Astrocyte of the hippocampus (primary cell): ENCODE data around the gene CIDEC.
"Not testable (repeated sequence)": the region's sequence is repeated elsewhere in the genome, so short reads cannot be mapped to it uniquely, and the experiment has no call there.

Source experiments
- DNase-seq: peaks from one replicate; pipeline ENCODE4 v3.0.0; 2011; ENCODE audit warnings: low read depth, low spot score

The CIDEC gene

GRCh38 chr3:9847870-9848269 is 32.2 kb downstream of the CIDEC start:
- DNase-seq = not testable (repeated sequence)

- no peak for DNase-seq
These were observed 33.0 kb downstream of the CIDEC start for GRCh38 chr3:9846931-9847488.

- no peak for DNase-seq
These were observed 33.8 kb downstream of the CIDEC start for GRCh38 chr3:9846231-9846630.

GRCh38 chr3:9843715-9844438 is 36.2 kb downstream of the CIDEC start, which contains the start of gene RPUSD3:
TSS of gene RPUSD3 (minus strand) at chr3:9844008. CDS start at chr3:9843990, 18 bp downstream.
- DNase-seq = peak; percentile 99

- no peak for DNase-seq
These were observed 39.0 kb downstream of the CIDEC start for GRCh38 chr3:9841015-9841414.

- no peak for DNase-seq
These were observed 41.2 kb downstream of the CIDEC start for GRCh38 chr3:9838856-9839255.

GRCh38 chr3:9837701-9838582 is 42.1 kb downstream of the CIDEC start:
- no peak for DNase-seq

- DNase-seq = no peak
These were observed 45.3 kb downstream of the CIDEC start for GRCh38 chr3:9834520-9835380.

GRCh38 chr3:9833078-9833477 is 47.0 kb downstream of the CIDEC start:
- DNase-seq = no peak

GRCh38 chr3:9831253-9831652 is 48.8 kb downstream of the CIDEC start:
- DNase-seq = no peak

GRCh38 chr3:9828801-9829755 is 51.0 kb downstream of the CIDEC start:
- no peak for DNase-seq

GRCh38 chr3:9826815-9827573 is 53.1 kb downstream of the CIDEC start:
- DNase-seq = peak; percentile 15

GRCh38 chr3:9825451-9826040 is 54.5 kb downstream of the CIDEC start:
- DNase-seq = no peak

GRCh38 chr3:9820946-9821345 is 59.1 kb downstream of the CIDEC start:
- DNase-seq = peak; percentile 24

- no peak for DNase-seq
These were observed 59.5 kb downstream of the CIDEC start for GRCh38 chr3:9820543-9820942.

GRCh38 chr3:9818666-9819335 is 61.3 kb downstream of the CIDEC start:
- DNase-seq = no peak

GRCh38 chr3:9817436-9817835 is 62.6 kb downstream of the CIDEC start:
- peak; percentile 12 for DNase-seq
